ENCODE results near the gene SMYD3. TPM values are rescaled to one million over a fixed set of nuclear protein-coding genes. Genes with fewer than 3 reads are reported as not detected.
"Not testable (repeated sequence)": the region's sequence is repeated elsewhere in the genome, so short reads cannot be mapped to it uniquely, and the experiment has no call there.

Gene SMYD3
- total and polyA plus RNA-seq, 10 of the 15 experiments (the other 5 are each of a cell fraction or from before 2014, with no cell fraction given), result 18.3 to 54.0 (median 24.8) TPM

DNA sequence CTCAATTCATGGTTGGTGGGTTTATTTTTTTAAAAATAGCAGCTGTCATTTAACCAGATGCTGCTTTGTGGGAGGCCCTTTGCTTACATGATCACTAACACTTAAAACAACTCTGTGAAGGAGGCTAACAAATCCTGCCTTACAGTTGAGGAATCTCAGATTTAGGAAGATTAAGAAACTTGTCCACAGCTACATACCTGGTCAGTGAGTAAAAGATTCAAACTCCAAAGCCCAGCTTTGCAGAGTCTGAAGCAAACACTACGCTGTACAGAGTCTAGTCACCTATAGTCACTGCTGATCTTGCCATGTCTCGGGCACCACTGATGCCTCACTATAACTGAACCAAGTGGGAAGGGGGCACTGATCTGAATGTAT is 535.4 kb downstream of the SMYD3 start:
- WGBS (ENCODE audit: insufficient coverage, insufficient replicate concordance, low lambda C conversion rate, missing lambda C conversion rate), result 100% methylated on average over 2 of the region's 2 CpGs
- in situ Hi-C loops (cut with MboI), result no loop called here
- H3K4me2 ChIP-seq (ENCODE audit: control insufficient read depth, insufficient read depth), result no peak overlapping the region
- TF ChIP-seq SMC3 (IDR thresholded peaks at IDR 0.05; ENCODE audit: borderline replicate concordance, low read length) (no peak), IKZF2 (IDR thresholded peaks at IDR 0.05) (no peak), NRF1 (conservative IDR thresholded peaks at IDR 0.05; ENCODE audit: low read depth, low read length) (no peak), MEF2B (IDR thresholded peaks at IDR 0.05; ENCODE audit: partially characterized antibody, poor library complexity, severe bottlenecking) (no peak), GABPA (IDR thresholded peaks at IDR 0.05; ENCODE audit: low read depth) (no peak), KAT2A (conservative IDR thresholded peaks at IDR 0.05; ENCODE audit: control insufficient read depth, low read depth, low read length) (no peak)
- no peaks in the 10 kb centered on the region for H3K27me3 ChIP-seq (replicated peaks in 1 of 2; ENCODE audit: control insufficient read depth in 2 of 2, insufficient read depth in 2 of 2, low read length in 1 of 2)
- H3K9me3 ChIP-seq (replicated peaks; ENCODE audit: control insufficient read depth, insufficient read depth, low read length), result no peaks in the 10 kb centered on the region
- no peaks in the 10 kb centered on the region for H3K4me1 ChIP-seq (ENCODE audit: control insufficient read depth, insufficient read depth, low read length)
- H2AFZ ChIP-seq (ENCODE audit: control insufficient read depth, low read depth, low read length), result no peak overlapping the region
- ChIA-PET CTCF (interaction anchor here (0.9 kb wide), 2 partner anchors 8 to 83 kb away, joined by 3 to 5 read pairs; no protein-coding TSS in a partner anchor), POLR2A (interaction anchor here (0.9 kb wide), 1 partner anchor 10 kb away, joined by 4 read pairs; no protein-coding TSS in a partner anchor), SMC1A (ENCODE audit: uncharacterized antibody, unreplicated experiment) (interaction anchor here (0.6 to 1.7 kb wide), 5 partner anchors 12 to 595 kb away, joined by 3 to 8 read pairs (median 5); no protein-coding TSS in a partner anchor), RAD21 (ENCODE audit: unreplicated experiment) (interaction anchor here (0.7 kb wide), 1 partner anchor 12 kb away, joined by 4 read pairs; no protein-coding TSS in a partner anchor)
- ATAC-seq (no peak), FAIRE-seq (no peak), DNase-seq (ENCODE audit: low read depth, low spot score) (no peak)
- intact Hi-C loops (cut with micrococcal nuclease; ENCODE audit: unreplicated experiment), result no loop called here
- H3K4me3 ChIP-seq, result no peak overlapping the region
- H4K20me1 ChIP-seq (ENCODE audit: control insufficient read depth, insufficient read depth), result no peaks in the 10 kb centered on the region
- H3K27ac ChIP-seq (ENCODE audit: control insufficient read depth, insufficient read depth), result no peak overlapping the region
- no TSS peak for BruUV-seq (replicated peaks)
- H3K79me2 ChIP-seq (ENCODE audit: control insufficient read depth, insufficient read depth, low read length), result no peaks in the 10 kb centered on the region
- H3K9ac ChIP-seq (ENCODE audit: control insufficient read depth, insufficient read depth, low read length), result no peak overlapping the region
- no peaks in the 10 kb centered on the region for H3K36me3 ChIP-seq (ENCODE audit: control insufficient read depth in 2 of 2, insufficient read depth in 2 of 2, low read length in 1 of 2)

DNA sequence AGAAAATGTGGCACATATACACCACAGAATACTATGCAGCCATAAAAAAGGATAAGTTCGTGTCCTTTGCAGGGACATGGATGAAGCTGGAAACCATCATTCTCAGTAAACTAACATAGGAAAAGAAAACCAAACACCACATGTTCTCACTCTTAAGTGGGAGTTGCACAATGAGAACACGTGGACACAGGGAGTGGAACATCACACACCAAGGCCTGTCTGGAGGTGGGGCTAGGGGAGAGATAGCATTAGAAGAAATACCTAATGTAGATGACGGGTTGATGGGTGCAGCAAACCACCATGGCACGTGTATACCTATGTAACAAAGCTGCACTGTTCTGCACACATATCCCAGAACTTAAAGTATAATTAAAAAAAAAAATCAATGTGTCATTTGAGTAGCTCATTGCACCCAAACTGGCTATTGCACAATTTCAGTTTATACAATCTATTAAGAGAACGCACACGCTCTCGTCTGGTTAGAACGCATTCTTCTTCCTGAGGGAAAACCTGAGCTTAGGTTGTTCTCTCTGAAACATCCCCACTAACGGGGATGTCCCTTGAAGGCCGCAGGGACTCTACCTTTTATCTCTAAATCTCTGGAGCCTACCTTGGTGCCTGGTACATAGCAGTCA is 535.9 kb downstream of the SMYD3 start:
- ATAC-seq; H3K27ac ChIP-seq (ENCODE audit: control insufficient read depth, insufficient read depth); FAIRE-seq; H3K9ac ChIP-seq (ENCODE audit: control insufficient read depth, insufficient read depth, low read length); BruUV-seq (replicated peaks); H3K4me1 ChIP-seq (ENCODE audit: control insufficient read depth, insufficient read depth, low read length); DNase-seq (ENCODE audit: low read depth, low spot score); H4K20me1 ChIP-seq (ENCODE audit: control insufficient read depth, insufficient read depth); H3K4me3 ChIP-seq; H3K4me2 ChIP-seq (ENCODE audit: control insufficient read depth, insufficient read depth); H3K9me3 ChIP-seq (replicated peaks; ENCODE audit: control insufficient read depth, insufficient read depth, low read length); H3K79me2 ChIP-seq (ENCODE audit: control insufficient read depth, insufficient read depth, low read length); in situ Hi-C loops (cut with MboI); H2AFZ ChIP-seq (ENCODE audit: control insufficient read depth, low read depth, low read length); H3K27me3 ChIP-seq (replicated peaks in 1 of 2; ENCODE audit: control insufficient read depth in 2 of 2, insufficient read depth in 2 of 2, low read length in 1 of 2); intact Hi-C loops (cut with micrococcal nuclease; ENCODE audit: unreplicated experiment); H3K36me3 ChIP-seq (ENCODE audit: control insufficient read depth in 2 of 2, insufficient read depth in 2 of 2, low read length in 1 of 2): not testable (repeated sequence)
- POLR2A ChIA-PET, result interaction anchor here (0.9 kb wide), 1 partner anchor 10 kb away, joined by 4 read pairs; no protein-coding TSS in a partner anchor
- CTCF ChIA-PET, result interaction anchor here (0.9 kb wide), 2 partner anchors 8 to 83 kb away, joined by 3 to 5 read pairs; no protein-coding TSS in a partner anchor
- RAD21 ChIA-PET (ENCODE audit: unreplicated experiment), result interaction anchor here (0.7 kb wide), 1 partner anchor 13 kb away, joined by 4 read pairs; no protein-coding TSS in a partner anchor
- SMC1A ChIA-PET (ENCODE audit: uncharacterized antibody, unreplicated experiment), result interaction anchor here (0.6 to 1.7 kb wide), 5 partner anchors 12 to 596 kb away, joined by 3 to 8 read pairs (median 5); no protein-coding TSS in a partner anchor
- 91% methylated on average over 10 of the region's 10 CpGs for WGBS (ENCODE audit: insufficient coverage, insufficient replicate concordance, low lambda C conversion rate, missing lambda C conversion rate)
